T47D (cell line): ENCODE data around the gene NR5A2.

Experiments used
- DNase-seq, 2 experiments: peaks; one replicate each; pipeline versions ENCODE4 v3.0.0 to v3.0.0-alpha.2; 2011 to 2012; ENCODE audit warnings: low read depth in 1 of 2, low spot score in 1 of 2
- JUND ChIP-seq: IDR thresholded peaks from 2 replicates; pipeline ENCODE4 v1.6.1; 2012; ENCODE audit warnings: low read depth
- in situ Hi-C: cut with HindIII; loops from 2 replicates; pipeline ENCODE4 v1.10.0; 2016; ENCODE audit warnings: low sequenced_read_pairs, low pct_unique_long_range_greater_than_20kb

The NR5A2 gene

DNA sequence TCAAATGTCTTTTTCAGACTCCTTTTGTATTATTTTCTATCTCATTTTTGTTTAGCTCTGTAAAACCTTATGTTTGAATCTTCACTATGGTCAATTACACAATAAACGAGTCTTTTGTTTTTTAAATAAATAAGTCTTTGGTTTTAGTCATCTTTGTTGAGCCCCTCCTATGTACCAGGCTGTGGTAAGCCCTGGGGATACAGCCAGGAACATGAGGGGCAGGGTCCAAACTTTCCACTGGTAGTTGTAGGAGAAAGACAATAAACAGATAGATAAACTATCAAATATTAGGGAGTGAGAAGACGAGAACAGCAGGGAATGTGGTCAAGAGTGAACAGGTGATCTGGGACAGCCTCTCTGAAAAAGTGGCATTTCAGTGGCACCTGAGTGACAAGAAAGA, 195.7 kb downstream of the NR5A2 start:
- TF ChIP-seq JUND = no peak
- in situ Hi-C loops = no loop called here
- DNase-seq = no peak

DNA sequence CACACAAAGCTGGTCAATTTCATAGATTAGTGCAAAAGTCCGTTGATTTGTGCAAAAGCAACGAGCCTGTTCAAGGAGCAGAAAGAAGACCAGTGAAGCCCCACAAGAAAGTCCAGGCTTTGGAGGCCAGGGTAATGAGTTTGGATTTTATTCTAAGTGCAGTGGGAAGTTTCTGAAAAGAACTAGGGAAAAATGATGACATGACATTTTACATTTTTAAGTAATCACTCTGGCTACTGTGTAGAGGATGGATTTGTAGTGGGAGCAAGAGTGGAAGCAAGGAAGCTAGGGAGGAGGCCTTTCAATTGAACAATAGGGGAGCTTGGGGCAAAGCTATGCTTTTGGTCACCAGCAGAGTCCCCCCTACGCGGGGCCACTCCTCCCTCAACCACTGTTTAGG, 196.1 kb downstream of the NR5A2 start:
- no peak for DNase-seq
- in situ Hi-C loops = no loop called here
- no peak for TF ChIP-seq JUND

DNA sequence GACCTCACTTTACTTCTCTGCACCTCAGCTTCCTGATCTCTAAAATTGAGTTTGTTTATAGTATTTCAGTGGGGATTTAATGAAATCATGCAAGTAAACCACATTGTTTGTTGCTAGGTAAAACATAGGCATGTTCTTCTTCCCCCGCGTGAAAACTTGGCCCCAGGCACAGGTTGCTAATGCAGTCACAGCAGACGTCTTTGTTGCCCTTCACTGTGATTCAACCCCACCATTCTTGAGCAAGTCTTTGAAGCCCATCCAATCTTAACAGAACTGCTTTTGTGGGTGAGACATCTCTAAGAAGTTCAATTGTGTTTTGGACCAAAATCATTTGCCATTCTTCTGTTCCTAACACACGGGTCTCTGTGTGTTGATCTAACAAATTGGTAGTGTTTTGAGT, 196.8 kb downstream of the NR5A2 start:
- no peak for TF ChIP-seq JUND
- no peak for DNase-seq
- in situ Hi-C loops = no loop called here

DNA sequence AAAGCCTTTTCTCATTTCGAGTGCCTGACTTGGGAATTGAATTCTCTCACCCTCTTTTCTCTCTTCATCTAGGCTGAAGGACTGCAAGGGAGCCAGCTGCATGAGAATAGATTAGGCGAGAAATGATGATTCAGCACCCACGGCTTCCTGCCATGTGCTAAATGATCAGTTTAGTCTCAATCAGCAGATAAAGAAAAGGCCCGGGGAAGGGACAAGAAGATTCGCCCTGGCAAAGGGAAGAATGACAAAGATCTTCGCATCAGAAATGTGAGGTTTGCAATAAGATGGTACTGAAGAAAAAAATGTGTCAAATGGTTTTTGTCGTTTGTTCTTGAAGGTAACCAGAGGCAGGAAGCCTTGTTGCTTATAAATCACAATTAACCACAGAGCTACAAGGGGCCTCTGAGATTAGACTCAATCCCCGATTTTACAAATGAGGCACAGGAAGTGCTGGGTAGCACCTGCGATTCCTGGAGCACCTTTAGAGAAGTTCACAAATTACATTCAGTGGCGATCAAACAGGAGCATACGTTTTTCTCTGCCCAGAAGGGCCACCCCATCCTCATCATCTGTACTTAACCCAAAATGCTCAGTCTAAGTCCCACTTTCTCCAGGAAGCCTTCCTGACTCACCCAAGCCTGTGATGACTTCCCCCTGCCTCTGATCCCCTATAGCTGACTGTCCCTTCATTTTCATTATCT, 198.9 kb downstream of the NR5A2 start:
- no peak for DNase-seq
- no peak for TF ChIP-seq JUND
- in situ Hi-C loops = no loop called here

DNA sequence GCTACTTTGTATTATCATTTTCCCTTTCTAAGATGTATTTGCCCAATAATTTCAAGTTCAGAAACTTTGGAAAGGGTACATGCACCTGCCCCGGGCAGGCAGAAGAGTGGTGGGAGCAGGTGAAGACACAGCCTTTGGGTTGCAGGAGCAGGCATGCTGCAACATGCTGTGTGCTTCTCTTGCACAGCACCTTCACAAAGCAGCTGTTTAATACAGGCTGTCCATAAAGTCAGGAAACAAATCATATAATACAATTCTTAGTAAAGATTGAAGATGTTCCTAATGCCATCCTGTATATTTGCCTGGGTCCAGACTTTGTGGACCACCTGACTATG, 199.4 kb downstream of the NR5A2 start:
- TF ChIP-seq JUND = no peak
- in situ Hi-C loops = no loop called here
- no peak for DNase-seq
